HG03575 (cell line): ENCODE measurements around the gene VCY1B.
"Not testable (repeated sequence)": the region's sequence is repeated elsewhere in the genome, so short reads cannot be mapped to it uniquely, and the experiment has no call there.

Source experiments
- ATAC-seq: cut with Tn5 transposase; IDR thresholded peaks from one replicate; pipeline ENCODE4 v1.9.1; 2021; ENCODE audit not compliant: unreplicated experiment, insufficient number of reproducible peaks, low FRiP score; ENCODE audit errors: extremely low read depth

Gene VCY1B

GRCh38 chrY:14055927-14056326 lies at the start of gene VCY1B:
Gene VCY1B, plus strand, starts transcription at chrY:14056227. Its CDS starts 63 bp downstream, at chrY:14056290.
- ATAC-seq = not testable (repeated sequence)

- ATAC-seq = not testable (repeated sequence)
These were observed 44.1 kb upstream of the VCY1B start for GRCh38 chrY:14011916-14012315.

GRCh38 chrY:14030395-14030794 lies 25.6 kb upstream of the VCY1B start:
- not testable (repeated sequence) for ATAC-seq

GRCh38 chrY:14085877-14086276 lies 29.9 kb downstream of the VCY1B start:
- ATAC-seq = no peak
